ENCODE results near the gene ZBTB2. TPM values are rescaled to one million over a fixed set of nuclear protein-coding genes. Genes with fewer than 3 reads are reported as not detected.

ZBTB2 gene
- total RNA-seq, 1 experiment from 2014 or later = 31.4 TPM

GRCh38 chr6:151324488-151324825 is 66.9 kb downstream of the ZBTB2 start:
- no peak overlapping the region for H3K9ac ChIP-seq (ENCODE audit: extremely low read depth, insufficient read length, low read length)

More at GRCh38 chr6:151324488-151324825, 66.9 kb downstream of the ZBTB2 start:
- Histone ChIP-seq H2BK15ac (ENCODE audit: low read depth, low read length) (no peak overlapping the region), H3K79me1 (ENCODE audit: insufficient read depth, low read depth, low read length, poor library complexity, severe bottlenecking) (no peaks in the 10 kb centered on the region), H3K79me2 (ENCODE audit: insufficient read depth, low read length) (no peaks in the 10 kb centered on the region), H4K8ac (replicated peaks; ENCODE audit: insufficient read length, low read depth, low read length) (no peak overlapping the region), H4K91ac (ENCODE audit: insufficient read length, low read depth, low read length) (no peak overlapping the region), H3K56ac (ENCODE audit: insufficient read length, low read depth, low read length) (no peak overlapping the region), H3K23ac (ENCODE audit: insufficient read length, low read depth, low read length) (no peak overlapping the region), H2BK5ac (ENCODE audit: insufficient read length, low read length) (no peak overlapping the region), H2AK5ac (ENCODE audit: insufficient read length, low read length) (no peak overlapping the region), H4K5ac (ENCODE audit: insufficient read length, low read depth, low read length) (no peak overlapping the region), H2AFZ (ENCODE audit: low read length) (no peak overlapping the region), H2BK12ac (ENCODE audit: insufficient read length, low read depth, low read length) (no peak overlapping the region), H3T11ph (ENCODE audit: low read length) (no peak overlapping the region), H3K27ac (ENCODE audit: insufficient read length, low read depth, low read length) (no peak overlapping the region), H3K27me3 (ENCODE audit: insufficient read depth, low read length) (no peaks in the 10 kb centered on the region), H3K23me2 (ENCODE audit: insufficient read length, low read depth, low read length, poor library complexity, severe bottlenecking) (no peaks in the 10 kb centered on the region), H2BK120ac (ENCODE audit: low read depth, low read length, poor library complexity, severe bottlenecking) (no peak overlapping the region), H3K18ac (ENCODE audit: insufficient read length, low read depth, low read length) (no peak overlapping the region), H2BK20ac (ENCODE audit: low read depth, low read length, poor library complexity, severe bottlenecking) (no peak overlapping the region), H3K4me2 (ENCODE audit: insufficient read depth, insufficient read length, low read length) (no peak overlapping the region), H4K20me1 (ENCODE audit: control insufficient read depth, insufficient read depth, insufficient read length) (no peaks in the 10 kb centered on the region), H3K14ac (ENCODE audit: insufficient read depth, low read length) (no peak overlapping the region), H3K9me3 (ENCODE audit: control insufficient read depth, low read depth, low read length) (no peaks in the 10 kb centered on the region), H3K4ac (ENCODE audit: low read depth, low read length) (no peak overlapping the region), H3K4me1 (ENCODE audit: insufficient read depth, low read length) (no peaks in the 10 kb centered on the region)
- Mint-ChIP-seq H3K27me3 (ENCODE audit: low read depth) (peaks cover 17% of the 10 kb centered on the region), H3K27ac (no peak overlapping the region), H3K36me3 (ENCODE audit: insufficient read depth in 1 of 3, low read depth in 3 of 3) (peaks cover 3 to 10% (median 7%) of the 10 kb centered on the region in 3 experiments; a peak in 4 of 7 replicates), H3K4me1 (peaks cover 18 to 23% of the 10 kb centered on the region in 2 experiments), H3K4me3 (peak overlapping the region in 1 of 2 experiments; percentile 33; a peak in 1 of 5 replicates), H3K9me3 (no peaks in the 10 kb centered on the region; a peak in 1 of 5 replicates)
- no peak; the same call in 2 of the 3 replicates for TF ChIP-seq CTCF (conservative IDR thresholded peaks at IDR 0.05)
- no CpG with 5 or more reads among the region's 6 CpGs for WGBS (ENCODE audit: extremely low coverage, insufficient read length, low lambda C conversion rate)
- DNase-seq = no peak
